B cell (primary cell): ENCODE measurements around the gene MGAT4B. TPM values are rescaled to one million over a fixed set of nuclear protein-coding genes. Genes with fewer than 3 reads are reported as not detected.

Source experiments
- ATAC-seq: fragments of 200-7000 bp; cut with Tn5 transposase; one replicate; pipeline ENCODE4 v1.10.0; 2021; ENCODE audit warnings: low read depth, mild to moderate bottlenecking, moderate number of reproducible peaks, moderate library complexity
- CTCF ChIA-PET: fragments of 350-600 bp; sonication (Branson Sonifier 250); formaldehyde crosslinking; loops from one replicate; lab custom pipeline; 2021; ENCODE audit warnings: antibody characterized with exemption, inconsistent platforms; lab: Charles Lee
- POLR2A ChIA-PET: fragments of 350-600 bp; sonication (Branson Sonifier 250); formaldehyde crosslinking; loops from one replicate; lab custom pipeline; 2021; ENCODE audit warnings: antibody characterized with exemption; lab: Charles Lee
- DNase-seq: peaks from one replicate; pipeline ENCODE4 v3.0.0; 2013
- H2AFZ ChIP-seq: 2 replicates; pipeline ENCODE4 v1.6.1; 2012; ENCODE audit warnings: mild to moderate bottlenecking, low read depth, low read length; ENCODE audit not compliant: insufficient read depth, poor library complexity, severe bottlenecking
- H3K27ac ChIP-seq, 2 donors: 1 replicate in 1 of 2; 2 replicates in 1 of 2; pipeline ENCODE4 v1.5.1; 2012 to 2013; ENCODE audit warnings: low read length in 2 of 2, mild to moderate bottlenecking in 2 of 2, moderate library complexity in 1 of 2
- H3K27me3 ChIP-seq, 4 experiments: fragments of 200-600 bp in 1 of 4; sonication (generic) in 1 of 4; replicated peaks in 1 of 4; 1 replicate in 2 of 4; 2 replicates in 2 of 4; pipeline versions ENCODE4 v1.6.1 to v1.7.0; 2013 to 2016; ENCODE audit warnings: low read length in 3 of 4, mild to moderate bottlenecking in 2 of 4, mixed read lengths in 1 of 4, moderate library complexity in 1 of 4; ENCODE audit not compliant: insufficient read depth in 4 of 4, control insufficient read depth in 3 of 4; ENCODE audit errors: control extremely low read depth in 1 of 4
- H3K36me3 ChIP-seq, 2 experiments: replicated peaks in 1 of 2; 1 replicate in 1 of 2; 2 replicates in 1 of 2; pipeline versions ENCODE4 v1.6.1 to v1.7.1; 2013; ENCODE audit warnings: low read length in 1 of 2; ENCODE audit not compliant: insufficient read depth in 2 of 2, control insufficient read depth in 1 of 2; ENCODE audit errors: control extremely low read depth in 1 of 2, extremely low read depth in 1 of 2
- H3K4me1 ChIP-seq, 2 donors: fragments of 200-600 bp in 1 of 2; sonication (generic) in 1 of 2; 1 replicate in 1 of 2; 2 replicates in 1 of 2; pipeline versions ENCODE4 v1.5.1 to v1.6.1; 2013 to 2017; ENCODE audit warnings: low read length in 2 of 2; ENCODE audit not compliant: control insufficient read depth in 2 of 2, insufficient read depth in 2 of 2
- H3K4me2 ChIP-seq: replicated peaks from 2 replicates; pipeline ENCODE3; 2012; ENCODE audit warnings: mild to moderate bottlenecking, low read depth, low read length; ENCODE audit not compliant: poor library complexity, severe bottlenecking
- H3K4me3 ChIP-seq, 5 experiments: fragments of 200-600 bp in 1 of 5; sonication (generic) in 1 of 5; 1 replicate in 3 of 5; 2 replicates in 2 of 5; pipeline versions ENCODE4 v1.5.1 to v1.7.0; 2011 to 2016; ENCODE audit warnings: low read length in 4 of 5, mild to moderate bottlenecking in 4 of 5, low read depth in 2 of 5, control low read depth in 1 of 5, moderate library complexity in 1 of 5; ENCODE audit not compliant: insufficient read depth in 1 of 5; ENCODE audit errors: control extremely low read depth in 1 of 5, extremely low read depth in 1 of 5
- H3K79me2 ChIP-seq: fragments of 200-600 bp; sonication (generic); one replicate; pipeline ENCODE4 v1.6.0; 2016; ENCODE audit warnings: low read length; ENCODE audit not compliant: control insufficient read depth, insufficient read depth
- H3K9ac ChIP-seq: fragments of 200-600 bp; sonication (generic); 2 replicates; pipeline ENCODE4 v1.6.1; 2017; ENCODE audit warnings: mild to moderate bottlenecking, low read length, moderate library complexity
- H3K9me3 ChIP-seq, 3 donors: one replicate each; pipeline versions ENCODE4 v1.6.1 to v1.7.1; 2013; ENCODE audit warnings: low read length in 2 of 3; ENCODE audit not compliant: control insufficient read depth in 2 of 3, insufficient read depth in 1 of 3; ENCODE audit errors: control extremely low read depth in 1 of 3
- H4K20me1 ChIP-seq: 2 replicates; pipeline ENCODE4 v1.6.0; 2012; ENCODE audit warnings: mild to moderate bottlenecking, low read length; ENCODE audit not compliant: insufficient read depth, control insufficient read depth, poor library complexity, severe bottlenecking
- H3K27ac Mint-ChIP-seq: one replicate; pipeline ENCODE4 v1.8.0; 2021; ENCODE audit warnings: mixed read lengths
- H3K27me3 Mint-ChIP-seq: one replicate; pipeline ENCODE4 v1.8.0; 2021; ENCODE audit warnings: mixed read lengths
- H3K4me1 Mint-ChIP-seq: one replicate; pipeline ENCODE4 v1.8.0; 2021; ENCODE audit warnings: mixed read lengths
- H3K4me3 Mint-ChIP-seq: one replicate; pipeline ENCODE4 v1.8.0; 2021; ENCODE audit warnings: mixed read lengths
- H3K9me3 Mint-ChIP-seq: one replicate; pipeline ENCODE4 v1.8.0; 2022; ENCODE audit warnings: mixed read lengths; ENCODE audit not compliant: insufficient read depth
- EZH2 ChIP-seq: IDR thresholded peaks from 2 replicates; pipeline ENCODE4 v1.6.1; 2012; ENCODE audit warnings: borderline replicate concordance, low read depth, mild to moderate bottlenecking, moderate library complexity, low read length; ENCODE audit not compliant: insufficient read depth, poor library complexity, severe bottlenecking
- WGBS: methylation state at CpG from one replicate; pipeline ENCODE4 v1.1.5; 2013; ENCODE audit warnings: missing lambda C conversion rate; ENCODE audit not compliant: insufficient coverage; 5-methylcytosine and 5-hydroxymethylcytosine counted together
- intact Hi-C: fragments of 100-400 bp; cut with micrococcal nuclease; formaldehyde crosslinking; loops from one replicate; pipeline ENCODE4 v1.10.0; 2022
- polyA plus RNA-seq: library from polyadenylated mRNA; depleted of rRNA; stranded (reverse); fragments of >200 nt; gene quantifications from 2 replicates; pipeline ENCODE4 v1.2.3, GENCODE V29; 2012
- total RNA-seq, 2 donors: library from RNA; stranded (reverse); fragments of 120-200 nt in 1 of 2; gene quantifications; 1 replicate in 1 of 2; 2 replicates in 1 of 2; pipeline versions ENCODE4 v1.2.3 to v1.2.4, GENCODE V29; 2013 to 2022
- TF ChIP-seq, protein P1 (sequence below): fragments of 200-600 bp; IDR thresholded peaks from one replicate; pipeline ENCODE4 v1.8.0; 2022; ENCODE audit warnings: antibody characterized with exemption, mild to moderate bottlenecking

MGAT4B gene
- total and polyA plus RNA-seq, 2 donors (not counting 1 experiment from before 2014, with no cell fraction given), result 105 to 165 TPM

DNA sequence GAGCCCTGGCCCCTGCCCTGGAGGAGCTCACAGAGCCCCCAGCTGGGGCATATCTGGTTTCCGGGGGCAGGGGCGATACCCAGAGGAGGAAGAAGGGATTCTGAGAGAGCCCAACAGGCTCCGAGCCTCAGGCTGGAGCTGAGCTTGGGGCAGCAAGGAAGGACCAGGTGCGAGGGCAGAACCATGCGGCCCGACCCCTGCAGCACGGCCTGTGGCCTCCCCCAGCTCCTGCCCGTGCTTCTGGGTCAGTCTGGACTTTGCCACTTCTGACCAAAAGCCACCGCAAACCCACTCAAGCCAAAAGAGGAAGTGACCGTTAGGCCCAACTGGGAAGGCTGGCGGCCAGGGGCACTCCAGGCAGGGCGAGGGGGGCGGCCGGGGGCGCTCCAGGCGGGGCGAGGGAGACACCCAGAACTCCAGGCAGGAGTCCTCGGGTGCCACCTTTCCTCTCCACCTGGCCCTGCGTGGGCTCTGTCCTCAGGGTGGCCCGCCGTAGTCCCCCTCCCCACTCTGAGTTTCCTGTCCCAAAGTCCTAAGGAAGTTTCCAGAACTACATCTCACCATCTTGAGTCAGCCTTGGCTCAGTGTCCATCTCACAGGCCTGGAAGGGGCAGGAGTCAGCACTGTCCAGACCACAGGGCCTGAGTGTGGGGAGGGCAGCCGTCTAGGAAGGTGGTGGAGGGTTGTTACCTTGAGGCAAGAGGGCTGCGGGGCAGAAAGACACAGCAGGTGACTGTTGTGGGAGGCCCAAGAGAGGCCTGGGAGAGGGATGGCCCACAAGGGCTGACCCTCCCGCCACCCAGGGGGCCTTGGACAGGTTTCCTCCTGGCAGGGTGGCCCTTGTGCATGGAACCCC, 13.8 kb downstream of the MGAT4B start:
- Histone ChIP-seq H3K4me3 (no peak overlapping the region), H3K27ac (no peak overlapping the region), H4K20me1 (peaks cover under 1% of the 10 kb centered on the region), H3K9ac (no peak overlapping the region), H3K27me3 (no peaks in the 10 kb centered on the region), H3K4me2 (peak overlapping the region; percentile 90), H3K9me3 (no peaks in the 10 kb centered on the region), H3K4me1 (peaks cover 28 to 32% of the 10 kb centered on the region in 2 donors), H2AFZ (peak overlapping the region; percentile 6), H3K36me3 (no peaks in the 10 kb centered on the region), H3K79me2 (no peaks in the 10 kb centered on the region)
- ATAC-seq (no peak), DNase-seq (peak; percentile 25)
- no peaks in the 10 kb centered on the region for H3K27me3 Mint-ChIP-seq
- H3K9me3 Mint-ChIP-seq, result no peaks in the 10 kb centered on the region
- POLR2A ChIA-PET, result interaction anchor here (0.6 to 0.8 kb wide), 3 partner anchors 26 to 121 kb away, joined by 3 to 5 read pairs (median 3); no protein-coding TSS in a partner anchor
- WGBS, result 58% methylated on average over 22 of the region's 24 CpGs
- peak overlapping the region; percentile 13 for H3K4me3 Mint-ChIP-seq
- peaks cover 29% of the 10 kb centered on the region for H3K4me1 Mint-ChIP-seq
- TF ChIP-seq, protein P1, sequence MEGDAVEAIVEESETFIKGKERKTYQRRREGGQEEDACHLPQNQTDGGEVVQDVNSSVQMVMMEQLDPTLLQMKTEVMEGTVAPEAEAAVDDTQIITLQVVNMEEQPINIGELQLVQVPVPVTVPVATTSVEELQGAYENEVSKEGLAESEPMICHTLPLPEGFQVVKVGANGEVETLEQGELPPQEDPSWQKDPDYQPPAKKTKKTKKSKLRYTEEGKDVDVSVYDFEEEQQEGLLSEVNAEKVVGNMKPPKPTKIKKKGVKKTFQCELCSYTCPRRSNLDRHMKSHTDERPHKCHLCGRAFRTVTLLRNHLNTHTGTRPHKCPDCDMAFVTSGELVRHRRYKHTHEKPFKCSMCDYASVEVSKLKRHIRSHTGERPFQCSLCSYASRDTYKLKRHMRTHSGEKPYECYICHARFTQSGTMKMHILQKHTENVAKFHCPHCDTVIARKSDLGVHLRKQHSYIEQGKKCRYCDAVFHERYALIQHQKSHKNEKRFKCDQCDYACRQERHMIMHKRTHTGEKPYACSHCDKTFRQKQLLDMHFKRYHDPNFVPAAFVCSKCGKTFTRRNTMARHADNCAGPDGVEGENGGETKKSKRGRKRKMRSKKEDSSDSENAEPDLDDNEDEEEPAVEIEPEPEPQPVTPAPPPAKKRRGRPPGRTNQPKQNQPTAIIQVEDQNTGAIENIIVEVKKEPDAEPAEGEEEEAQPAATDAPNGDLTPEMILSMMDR, result no peak
- TF ChIP-seq EZH2, result no peak
- CTCF ChIA-PET, result interaction anchor here (1.3 to 2.4 kb wide), 3 partner anchors 9 to 30 kb away, joined by 3 to 11 read pairs (median 4); no protein-coding TSS in a partner anchor
- intact Hi-C loops, result no loop called here
- peak overlapping the region; percentile 77 for H3K27ac Mint-ChIP-seq
